GM18499 (cell line): ENCODE results near the gene TUT4.

Experiments
- ATAC-seq: cut with Tn5 transposase; IDR thresholded peaks from one replicate; pipeline ENCODE4 v1.9.1; 2021; ENCODE audit warnings: moderate number of reproducible peaks; ENCODE audit not compliant: insufficient read depth, unreplicated experiment

Gene TUT4

GRCh38 chr1:52534928-52535764 lies 17.7 kb downstream of the TUT4 start:
- ATAC-seq: no peak

GRCh38 chr1:52533713-52534112 lies 19.2 kb downstream of the TUT4 start:
- no peak for ATAC-seq

DNA sequence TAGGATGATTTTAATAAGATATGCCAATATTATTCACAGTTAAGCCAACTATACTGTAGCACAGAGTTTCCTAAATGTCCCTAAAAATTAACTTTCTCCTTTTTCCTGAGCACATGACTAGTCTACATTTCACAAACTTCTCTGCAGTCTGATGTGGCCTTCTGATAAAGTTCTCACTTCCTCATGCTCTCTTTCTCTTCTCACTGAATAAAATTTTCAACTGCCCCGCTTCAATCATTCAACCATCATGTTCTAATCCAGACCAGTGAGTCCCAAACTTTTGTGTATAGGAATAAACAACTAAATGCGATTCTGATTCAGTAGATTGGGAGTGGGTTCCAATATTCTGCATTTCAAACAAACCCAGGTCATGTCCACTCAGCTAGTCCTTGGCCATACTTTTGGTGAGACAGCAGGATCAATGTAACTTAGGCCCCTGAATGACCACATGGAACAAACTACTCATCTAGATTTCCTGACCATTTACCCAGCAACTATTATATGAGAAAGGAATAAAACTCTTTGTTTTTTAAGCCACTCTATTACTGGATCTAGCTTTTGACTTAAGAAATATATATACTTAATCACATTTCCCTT lies 20.1 kb downstream of the TUT4 start:
- ATAC-seq: no peak

DNA sequence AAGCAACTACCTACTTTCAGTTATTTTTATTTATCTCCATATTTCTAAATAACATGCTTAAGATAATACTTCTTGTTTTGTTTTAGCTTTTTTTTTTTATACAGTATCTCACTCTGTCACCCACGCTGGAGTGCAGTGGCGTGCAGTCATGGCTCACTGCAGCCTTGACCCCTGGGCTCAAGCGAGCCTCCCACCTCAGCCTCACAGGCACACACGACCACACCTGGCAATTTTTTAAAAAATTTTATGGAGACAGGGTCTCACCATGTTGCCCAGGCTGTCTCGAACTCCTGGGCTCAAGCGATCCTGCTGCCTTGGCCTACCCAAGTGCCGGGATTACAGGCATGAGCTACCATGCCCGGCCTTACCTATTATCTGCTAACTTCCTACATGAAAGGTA lies 20.6 kb downstream of the TUT4 start:
- ATAC-seq: no peak

GRCh38 chr1:52531249-52531872 lies 21.5 kb downstream of the TUT4 start:
- ATAC-seq: no peak

DNA sequence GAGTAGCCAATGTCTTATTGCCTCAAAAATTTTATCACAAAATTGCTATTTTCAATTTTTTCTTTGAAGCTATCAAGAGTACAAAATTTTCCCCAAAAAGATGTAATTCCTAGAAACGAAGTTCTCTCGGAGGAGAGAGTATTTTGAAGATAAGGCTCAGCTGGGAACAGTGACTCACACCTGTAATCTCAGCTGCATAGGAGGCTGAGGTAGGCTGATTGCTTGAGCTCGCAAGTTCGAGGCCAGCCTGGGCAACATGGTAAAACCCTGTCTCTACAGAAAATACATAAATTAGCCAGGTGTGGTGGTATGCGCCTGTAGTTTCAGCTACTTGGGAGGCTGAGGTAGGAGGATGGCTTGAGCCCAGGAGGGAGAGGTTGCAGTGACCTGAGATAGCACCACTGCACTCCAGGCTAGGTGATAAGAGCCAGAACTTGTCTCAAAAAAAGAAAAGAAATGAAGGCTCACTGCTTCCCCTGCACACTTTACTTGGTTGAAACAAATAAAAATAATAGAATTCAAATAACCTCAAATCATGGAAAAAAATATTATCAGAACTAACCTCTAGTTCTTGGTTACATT lies 22.2 kb downstream of the TUT4 start:
- ATAC-seq: no peak

DNA sequence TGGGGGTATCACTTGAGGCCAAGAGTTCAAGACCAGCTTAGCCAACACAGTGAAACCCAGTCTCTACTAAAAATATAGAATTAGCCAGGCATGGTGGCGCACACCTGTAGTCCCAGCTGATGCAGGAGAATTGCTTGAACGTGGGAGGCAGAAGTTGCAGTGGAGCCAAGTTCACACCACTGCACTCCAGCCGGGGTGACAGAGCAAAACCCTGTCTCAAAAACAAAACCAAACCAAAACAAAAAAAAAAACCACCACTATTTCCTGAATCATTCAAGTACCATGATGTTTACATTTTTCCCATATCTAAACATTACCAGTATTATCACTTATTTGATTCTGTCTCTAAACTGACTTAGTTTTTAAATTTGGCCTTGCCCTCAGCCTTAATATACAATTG lies 29.5 kb downstream of the TUT4 start:
- no peak for ATAC-seq

- peak; percentile 46 for ATAC-seq
These were observed 32.7 kb downstream of the TUT4 start for GRCh38 chr1:52520148-52520547.

- ATAC-seq: no peak
These were observed 33.9 kb downstream of the TUT4 start for GRCh38 chr1:52518962-52519361.

GRCh38 chr1:52511851-52512615 lies 40.9 kb downstream of the TUT4 start:
- ATAC-seq: no peak

DNA sequence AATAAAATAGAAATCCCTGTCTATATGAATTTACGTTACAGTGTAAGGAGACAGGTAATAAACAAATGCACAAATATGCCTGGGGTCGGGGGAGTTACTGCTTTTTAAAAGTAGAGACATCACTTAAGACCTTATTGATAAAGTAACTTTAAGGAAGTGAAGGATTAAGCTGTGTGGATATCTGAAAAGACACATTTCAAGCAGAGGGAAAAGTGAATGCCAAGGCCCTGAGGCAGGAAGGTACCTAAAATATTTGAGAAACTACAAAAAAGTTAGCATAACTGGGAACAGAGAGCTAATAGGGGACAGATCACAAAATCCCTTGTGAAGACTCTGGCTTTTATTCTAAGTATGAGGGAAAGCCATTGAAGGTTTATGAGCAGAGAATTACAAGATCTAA lies 41.5 kb downstream of the TUT4 start:
- no peak for ATAC-seq

DNA sequence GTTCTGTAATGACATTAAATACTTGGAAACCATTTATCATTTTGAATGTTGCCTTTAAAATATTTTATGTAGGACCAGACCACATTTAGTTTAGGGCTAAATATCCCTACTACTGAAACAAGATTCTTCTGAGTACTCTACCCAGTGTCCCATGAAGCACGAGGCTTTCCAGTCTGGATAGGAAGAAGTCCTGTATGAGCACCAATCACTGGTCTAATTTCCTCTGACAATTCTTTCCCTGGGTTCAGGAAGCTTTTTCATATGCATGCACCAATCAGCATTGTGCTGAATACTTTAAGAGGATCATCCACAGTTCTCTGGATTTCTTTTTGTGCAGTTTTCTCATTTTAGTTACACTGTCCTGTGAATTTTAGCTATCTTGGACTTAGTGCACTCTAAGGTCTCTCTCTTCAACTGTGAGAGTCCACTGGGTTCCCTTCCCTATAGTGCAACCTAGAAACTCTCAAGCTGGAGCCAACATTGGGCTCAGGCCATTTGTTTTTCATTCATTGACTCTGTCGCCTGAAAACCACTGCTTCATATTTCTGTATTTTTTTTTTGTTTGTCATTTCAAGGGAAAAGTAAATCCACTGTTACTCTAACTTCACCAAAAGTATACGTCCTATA lies 45.9 kb downstream of the TUT4 start:
- no peak for ATAC-seq

DNA sequence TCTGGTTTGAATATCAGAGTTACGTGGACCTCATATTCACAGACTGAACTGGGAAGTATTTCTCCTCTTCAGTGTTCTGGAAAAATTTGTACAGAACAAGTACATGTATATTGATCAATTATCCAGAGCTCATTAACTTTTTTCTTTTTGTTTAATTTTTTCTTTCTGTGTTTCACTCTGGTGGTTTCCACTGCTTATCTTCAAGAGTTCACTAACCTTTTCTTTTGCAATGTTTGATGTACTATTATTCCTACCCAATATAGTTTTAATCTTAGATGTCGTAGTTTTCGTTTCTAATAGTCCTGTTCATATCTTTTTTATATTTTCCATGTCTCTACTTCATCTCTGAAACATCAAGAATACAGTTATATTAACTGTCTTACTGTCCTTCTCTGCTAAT lies 46.5 kb downstream of the TUT4 start:
- ATAC-seq: no peak

DNA sequence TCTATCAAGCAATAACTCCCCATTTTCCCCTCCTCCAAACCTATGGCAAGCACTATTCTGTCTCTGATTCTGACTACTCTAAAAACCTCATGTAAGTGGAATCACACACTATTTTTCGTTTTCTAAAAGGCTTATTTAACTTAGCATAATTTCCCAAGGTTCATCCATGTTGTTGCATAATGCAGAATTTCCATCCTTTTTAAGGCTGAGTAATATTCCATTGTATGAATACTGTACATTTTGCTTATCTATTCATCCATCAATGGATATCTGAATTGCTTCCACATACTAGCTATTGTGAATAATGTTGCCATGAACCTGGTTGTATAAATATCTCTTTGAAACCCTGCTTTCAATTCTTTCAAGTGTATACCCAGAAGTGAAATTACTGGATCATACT lies 48.2 kb downstream of the TUT4 start:
- no peak for ATAC-seq

- no peak for ATAC-seq
These were observed 49.2 kb downstream of the TUT4 start for GRCh38 chr1:52503706-52504105.

DNA sequence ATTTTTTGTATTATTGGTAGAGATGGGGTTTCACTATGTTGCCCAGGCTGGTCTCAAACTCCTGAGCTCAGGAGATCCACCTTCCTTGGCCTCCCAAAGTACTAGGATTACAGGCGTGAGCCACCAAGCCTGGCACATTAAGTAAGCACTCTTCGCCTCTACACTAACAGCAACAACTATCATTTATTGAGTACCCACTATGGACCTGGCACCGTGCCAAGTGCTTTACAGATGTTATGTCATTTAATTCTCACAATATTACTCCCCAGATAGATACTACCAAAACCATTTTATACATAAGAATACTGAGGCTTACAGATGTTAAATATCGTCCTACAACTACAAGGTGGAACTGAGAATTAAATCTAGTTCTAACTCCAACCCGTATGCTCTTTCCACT lies 50.1 kb downstream of the TUT4 start:
- no peak for ATAC-seq

GRCh38 chr1:52487632-52488031 lies 65.3 kb downstream of the TUT4 start:
- ATAC-seq: no peak

DNA sequence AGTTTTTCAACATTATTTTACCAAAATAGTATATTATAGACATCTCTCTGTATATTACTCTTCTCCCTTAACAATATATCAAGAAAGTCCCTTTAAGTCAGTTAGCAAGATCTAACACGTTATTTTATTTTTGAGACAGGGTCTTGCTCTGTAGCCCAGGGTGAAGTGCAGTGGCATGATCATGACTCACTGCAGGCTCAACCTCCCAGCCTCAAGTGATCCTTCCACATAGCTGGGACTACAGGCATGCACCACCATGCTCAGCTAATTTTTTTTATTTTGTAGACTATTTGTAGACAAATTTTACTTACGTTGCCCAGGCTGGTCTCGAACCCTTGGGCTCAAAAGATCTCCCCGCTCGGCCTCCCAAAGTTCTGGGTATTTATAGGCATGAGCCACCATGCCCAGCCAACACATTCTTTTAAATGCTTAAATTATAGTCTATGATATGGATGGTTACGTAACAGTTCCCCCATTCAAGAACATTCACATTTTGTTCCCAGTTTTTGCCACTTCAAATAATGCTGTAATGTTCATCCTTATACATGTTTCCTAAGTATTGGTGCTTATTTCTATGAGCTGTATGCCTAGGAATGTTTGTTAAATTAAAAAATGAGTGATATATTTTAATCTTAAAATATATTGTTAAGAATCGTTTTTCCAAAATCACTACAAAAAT lies 70.4 kb downstream of the TUT4 start:
- no peak for ATAC-seq

DNA sequence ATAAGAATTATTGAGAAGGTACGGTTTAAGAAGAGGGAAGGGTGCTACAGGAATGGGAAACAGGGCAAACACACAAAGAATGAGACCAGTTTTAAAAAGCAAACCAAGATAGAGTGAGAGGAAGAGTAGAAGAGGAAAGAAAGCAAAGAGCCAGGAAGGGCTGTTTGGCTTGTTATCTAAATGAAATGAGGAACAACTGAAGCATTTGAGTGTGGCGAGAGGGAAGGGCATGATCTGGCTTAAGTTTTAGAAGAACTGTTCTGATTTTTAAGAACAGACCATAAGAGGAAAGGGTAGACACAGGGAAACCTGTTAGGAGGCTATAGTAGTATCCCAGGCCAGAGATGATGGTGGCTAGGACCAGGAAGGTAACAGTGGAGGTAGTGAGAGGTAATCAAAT lies 73.8 kb downstream of the TUT4 start:
- no peak for ATAC-seq

DNA sequence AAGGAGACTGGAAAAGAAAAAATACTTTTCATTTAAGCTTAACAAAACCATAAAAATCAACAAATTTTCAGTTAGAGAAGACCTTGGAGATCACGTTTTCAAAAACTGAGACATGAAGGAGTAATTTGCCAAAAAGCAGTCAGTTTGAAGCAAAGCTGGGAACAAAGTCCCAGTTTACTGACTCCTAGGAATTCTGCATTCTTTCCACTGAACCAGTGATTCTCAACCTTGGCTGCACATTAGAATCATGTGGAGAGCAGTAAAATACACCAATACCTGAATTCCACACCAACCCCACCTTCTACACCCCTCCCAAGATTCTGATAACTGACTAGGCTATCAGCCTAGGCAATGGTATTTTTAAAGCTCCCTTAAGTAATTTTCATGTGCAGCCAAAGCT lies 75.0 kb downstream of the TUT4 start:
- ATAC-seq: no peak
